CD4-positive, alpha-beta T cell treated with Interleukin-17A for 1 hour (primary cell): ENCODE results near the gene PPM1H.

Experiments used
- DNase-seq: peaks from one replicate; pipeline ENCODE4 v3.0.0-alpha.2; 2020

Gene PPM1H

GRCh38 chr12:62866451-62867082 is 68.4 kb downstream of the PPM1H start:
- no peak for DNase-seq

- DNase-seq = no peak
Observed at GRCh38 chr12:62865937-62866336, 69.0 kb downstream of the PPM1H start.

GRCh38 chr12:62865065-62865464 is 69.9 kb downstream of the PPM1H start:
- no peak for DNase-seq

DNA sequence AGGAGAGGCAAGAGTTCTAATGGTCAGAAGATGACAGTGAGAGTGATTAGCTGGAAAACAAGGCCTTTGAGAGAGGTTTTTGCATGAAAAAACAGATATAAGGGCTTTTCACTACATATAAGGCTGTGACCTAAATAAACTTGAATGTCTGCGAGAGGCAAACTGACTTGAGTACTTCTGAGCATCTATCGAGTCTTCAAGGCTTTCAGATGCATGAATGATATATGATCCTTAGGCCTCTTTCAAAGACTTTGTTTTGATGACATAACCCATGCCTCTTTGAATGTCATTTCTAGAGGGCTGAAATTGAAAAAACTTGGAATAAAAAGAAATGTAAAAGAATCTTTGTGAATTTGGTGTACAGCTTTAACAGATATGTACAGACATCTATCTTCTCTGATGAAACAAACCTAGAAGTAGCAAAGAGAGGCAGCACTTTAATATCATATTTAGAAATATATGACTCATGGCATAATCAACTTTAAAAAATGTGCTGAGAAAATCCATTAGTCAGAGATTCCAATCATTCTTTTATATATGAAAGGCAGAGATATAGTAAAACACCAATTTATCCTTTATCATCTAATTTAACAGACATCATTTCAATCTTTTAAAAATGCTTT is 72.6 kb downstream of the PPM1H start:
- DNase-seq = no peak

DNA sequence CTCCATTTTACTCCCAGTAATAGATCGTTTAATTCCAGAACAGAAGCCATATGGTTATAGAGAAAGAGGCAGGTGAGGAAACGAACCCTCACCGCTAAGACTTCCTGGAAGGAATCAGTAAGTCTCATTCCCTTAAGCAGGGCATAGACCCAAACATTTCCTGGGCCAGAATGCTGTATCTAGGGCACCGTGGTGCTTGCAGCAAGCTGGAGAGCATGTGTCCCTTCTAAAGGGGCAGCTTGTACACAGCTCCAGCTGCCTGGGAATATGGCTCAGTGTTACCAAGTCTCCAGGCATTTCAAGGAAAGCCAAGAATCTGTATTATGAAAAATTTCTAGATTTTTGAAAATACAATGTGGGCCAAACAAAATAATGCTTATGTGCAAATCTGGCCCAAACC is 73.4 kb downstream of the PPM1H start:
- no peak for DNase-seq

DNA sequence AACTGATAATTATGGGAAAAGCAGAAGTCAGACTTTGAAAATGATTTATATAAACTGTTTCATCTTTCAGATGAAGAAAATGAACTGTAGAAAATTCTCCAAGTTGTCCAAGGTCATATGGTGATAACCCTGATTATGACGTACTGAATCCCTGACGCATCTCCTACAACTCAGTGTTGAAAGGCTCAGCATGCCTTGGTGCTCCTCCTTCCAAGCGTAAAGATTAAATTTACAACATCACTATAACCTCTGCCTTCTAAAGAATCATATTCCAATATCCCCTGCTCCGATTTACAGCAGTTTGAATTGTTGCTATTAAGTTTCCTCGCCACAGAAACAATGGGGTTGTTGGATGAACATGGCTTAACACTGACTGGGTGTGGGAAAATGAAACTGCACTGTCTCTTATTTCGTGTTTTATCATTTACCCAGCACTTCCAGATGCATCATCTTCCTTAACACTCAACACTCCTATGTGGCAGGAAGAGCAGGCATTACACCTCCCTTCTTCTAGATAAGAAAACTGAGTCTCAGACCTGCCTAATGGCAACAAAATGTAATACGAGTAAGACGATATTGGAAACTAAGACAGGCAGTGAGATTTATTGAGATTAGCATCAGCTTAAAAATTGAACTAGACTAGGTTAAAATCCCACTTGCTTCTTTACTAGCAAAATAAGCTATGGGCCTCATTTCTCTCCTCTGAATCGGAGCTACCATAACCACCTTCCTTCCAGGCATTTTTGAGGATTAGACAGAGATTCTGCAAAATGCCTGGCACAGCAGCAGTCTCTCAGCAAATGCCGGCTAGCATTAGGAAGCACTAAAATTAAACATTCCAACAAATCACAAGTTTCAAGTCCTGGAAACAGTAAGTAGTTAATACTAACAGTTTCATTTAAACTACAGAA is 74.2 kb downstream of the PPM1H start:
- no peak for DNase-seq

GRCh38 chr12:62860020-62860419 is 74.9 kb downstream of the PPM1H start:
- no peak for DNase-seq

GRCh38 chr12:62859321-62859737 is 75.6 kb downstream of the PPM1H start:
- DNase-seq = no peak

- DNase-seq = no peak
Observed at GRCh38 chr12:62856454-62856853, 78.5 kb downstream of the PPM1H start.

- DNase-seq = no peak
Observed at GRCh38 chr12:62854024-62854423, 80.9 kb downstream of the PPM1H start.

DNA sequence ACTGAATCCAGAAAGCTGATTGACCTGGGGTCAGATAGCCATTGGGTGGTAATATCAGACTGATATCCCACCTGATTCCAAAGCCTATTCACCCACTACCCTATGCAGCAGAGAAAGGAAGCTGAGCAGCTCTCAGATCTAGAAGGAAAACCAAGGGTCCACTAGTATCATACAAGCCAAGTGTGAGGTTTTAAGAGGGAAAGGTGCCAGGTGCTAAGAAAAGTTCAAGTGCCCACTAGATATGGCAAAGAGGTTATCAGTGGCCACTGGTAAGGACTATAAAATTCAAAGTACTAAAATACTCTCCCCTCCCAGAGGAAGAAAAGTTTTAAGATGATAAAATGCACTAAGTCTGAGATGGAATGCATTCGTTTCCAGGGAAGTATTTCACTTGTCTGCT is 85.6 kb downstream of the PPM1H start:
- no peak for DNase-seq

GRCh38 chr12:62848418-62848817 is 86.5 kb downstream of the PPM1H start:
- DNase-seq = no peak

- DNase-seq = no peak
Observed at GRCh38 chr12:62847709-62848108, 87.2 kb downstream of the PPM1H start.

GRCh38 chr12:62846491-62846890 is 88.5 kb downstream of the PPM1H start:
- DNase-seq = no peak

GRCh38 chr12:62844915-62845314 is 90.0 kb downstream of the PPM1H start:
- DNase-seq = no peak

DNA sequence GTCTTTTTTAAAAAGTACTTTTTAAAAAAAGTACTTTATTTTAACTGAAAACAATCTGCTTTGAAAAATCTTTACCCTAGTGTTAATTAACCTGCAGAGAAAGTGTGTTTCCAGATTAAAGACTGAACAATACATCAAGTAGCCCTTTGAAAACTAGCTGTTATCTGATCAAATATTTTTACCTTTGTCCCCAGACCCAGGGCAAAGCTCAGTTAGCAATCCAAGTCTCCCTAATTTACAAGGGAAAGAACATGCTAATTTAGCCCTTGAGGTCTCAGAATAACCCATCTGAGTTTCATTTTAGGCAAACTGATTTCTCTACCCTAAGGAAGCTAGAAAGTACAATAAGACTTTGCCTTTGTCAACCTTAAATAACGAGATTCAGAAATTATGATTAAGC is 91.2 kb downstream of the PPM1H start:
- DNase-seq = no peak

- DNase-seq = no peak
Observed at GRCh38 chr12:62841846-62842245, 93.1 kb downstream of the PPM1H start.

DNA sequence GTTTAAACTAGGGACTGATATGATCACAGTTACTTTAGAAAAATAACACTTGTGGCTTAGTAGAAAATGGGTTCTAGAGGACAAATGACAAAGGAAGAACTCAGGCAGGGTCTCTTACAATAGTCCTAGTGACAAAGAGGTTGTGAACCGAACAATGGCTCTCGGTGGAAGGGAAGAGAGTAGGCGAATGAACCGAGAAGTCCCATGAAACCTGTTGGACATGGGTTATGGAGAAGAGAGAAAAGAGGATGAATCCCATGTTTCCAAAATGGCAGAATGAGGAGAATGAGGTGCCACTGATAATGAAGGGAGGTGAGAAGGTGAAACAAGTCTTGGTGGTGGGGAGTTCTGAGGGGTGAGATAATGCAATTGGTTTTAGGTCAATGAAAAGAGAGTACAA is 94.1 kb downstream of the PPM1H start:
- DNase-seq = no peak

DNA sequence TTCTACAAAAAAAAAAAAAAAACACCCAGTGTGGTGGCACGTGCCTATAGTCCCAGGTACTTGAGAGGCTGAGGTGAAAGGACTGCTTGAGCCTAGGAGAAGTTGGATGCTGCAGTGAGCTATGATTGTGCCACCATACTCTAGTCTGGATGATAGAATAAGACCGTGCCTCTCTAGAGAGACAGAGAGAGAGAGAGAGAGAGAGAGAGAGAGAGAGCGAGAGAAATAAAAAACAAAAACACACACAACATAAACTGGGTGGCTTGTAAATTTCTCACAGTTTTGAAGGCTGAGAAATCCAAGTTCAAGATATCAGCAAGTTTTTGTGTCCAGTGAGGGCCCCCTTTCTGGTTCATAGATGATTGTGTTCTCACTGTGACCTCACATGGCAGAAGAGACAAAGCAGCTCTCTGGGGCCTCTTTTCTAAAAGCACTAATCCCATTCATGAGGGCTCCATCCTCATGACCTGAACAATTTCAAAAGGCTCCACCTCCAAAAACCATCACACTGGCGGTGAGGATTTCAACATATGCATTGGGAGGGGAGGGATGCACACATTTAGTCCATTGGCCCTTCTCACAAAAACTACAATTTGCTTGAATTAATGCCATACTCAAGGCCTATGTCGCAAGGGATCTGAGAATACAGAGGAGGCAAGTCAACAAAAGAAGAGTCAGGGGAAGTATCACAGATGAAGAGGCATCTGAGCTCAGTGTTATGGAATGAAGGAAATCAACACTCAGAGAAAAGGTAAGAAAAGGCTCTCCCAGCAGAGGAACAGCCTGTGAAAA is 94.9 kb downstream of the PPM1H start:
- DNase-seq = no peak

GRCh38 chr12:62834971-62835547 is 99.9 kb downstream of the PPM1H start:
- DNase-seq = no peak

GRCh38 chr12:62834406-62834805 is 100.5 kb downstream of the PPM1H start:
- no peak for DNase-seq

DNA sequence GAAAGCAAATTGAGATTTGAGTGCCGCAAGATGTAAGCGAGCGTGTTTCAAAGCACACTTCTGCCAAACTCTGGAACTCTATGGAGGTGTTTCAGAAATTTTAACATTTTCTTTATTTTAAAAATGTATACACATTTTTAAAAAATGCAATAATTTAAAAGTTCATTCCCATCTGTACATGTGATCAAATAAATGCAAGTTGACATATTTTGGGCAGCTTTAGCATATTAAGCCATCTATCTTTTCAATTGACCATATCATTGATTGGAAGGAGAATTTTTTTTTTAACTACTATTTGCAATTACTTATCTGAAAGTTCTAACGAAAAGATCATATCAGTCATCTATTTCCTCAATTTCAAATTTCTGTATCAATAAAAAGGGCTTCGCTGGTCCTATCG is 101.3 kb downstream of the PPM1H start:
- DNase-seq = no peak

- DNase-seq = no peak
Observed at GRCh38 chr12:62832558-62832957, 102.4 kb downstream of the PPM1H start.
